Epithelial cell of proximal tubule (primary cell): ENCODE data around the gene CCDC24. TPM values are rescaled to one million over a fixed set of nuclear protein-coding genes. Genes with fewer than 3 reads are reported as not detected.

Experiments
- DNase-seq: peaks from one replicate; pipeline ENCODE4 v3.0.0-alpha.2; 2011; ENCODE audit warnings: low read depth
- H3K4me3 ChIP-seq: 2 replicates; pipeline ENCODE4 v1.5.1; 2011; ENCODE audit warnings: low read depth, mild to moderate bottlenecking, low read length
- CTCF ChIP-seq: conservative IDR thresholded peaks from 2 replicates; pipeline ENCODE4 v1.5.1; 2012; ENCODE audit warnings: low read depth, mild to moderate bottlenecking, low read length
- total RNA-seq: library from RNA; depleted of rRNA; stranded (reverse); fragments of >200 nt; gene quantifications from 2 replicates; pipeline ENCODE4 v1.2.3, GENCODE V29; 2015

CCDC24 gene
- total RNA-seq, 1 donor from 2014 or later: 6.6 TPM

- TF ChIP-seq CTCF: no peak
- H3K4me3 ChIP-seq: no peak overlapping the region
- DNase-seq: no peak
Observed at GRCh38 chr1:44016041-44016889, 24.9 kb downstream of the CCDC24 start.

- TF ChIP-seq CTCF: no peak
- H3K4me3 ChIP-seq: no peak overlapping the region
- no peak for DNase-seq
Observed at GRCh38 chr1:44016890-44017400, 25.5 kb downstream of the CCDC24 start.

GRCh38 chr1:44019466-44019948 lies 28.1 kb downstream of the CCDC24 start:
- no peak for DNase-seq
- no peak for TF ChIP-seq CTCF
- H3K4me3 ChIP-seq: no peak overlapping the region

GRCh38 chr1:44020464-44020863 lies 29.1 kb downstream of the CCDC24 start:
- no peak for TF ChIP-seq CTCF
- no peak overlapping the region for H3K4me3 ChIP-seq
- no peak for DNase-seq

GRCh38 chr1:44021156-44021555 lies 29.8 kb downstream of the CCDC24 start:
- DNase-seq: no peak
- TF ChIP-seq CTCF: no peak
- no peak overlapping the region for H3K4me3 ChIP-seq

GRCh38 chr1:44021581-44022321 lies 30.4 kb downstream of the CCDC24 start:
- no peak overlapping the region for H3K4me3 ChIP-seq
- no peak for DNase-seq
- peak; percentile 10 for TF ChIP-seq CTCF
